VCaP (cell line): ENCODE data around the gene ROBO2.

ENCODE experiments used
- H3K27ac ChIP-seq: fragments of 450-650 bp; 2 replicates; pipeline ENCODE4 v1.5.1; 2017
- TF ChIP-seq, protein P1 (sequence below): fragments of 450-650 bp; conservative IDR thresholded peaks from 2 replicates; pipeline ENCODE4 v1.5.1; 2017; ENCODE audit warnings: mild to moderate bottlenecking, moderate library complexity

Gene ROBO2

DNA sequence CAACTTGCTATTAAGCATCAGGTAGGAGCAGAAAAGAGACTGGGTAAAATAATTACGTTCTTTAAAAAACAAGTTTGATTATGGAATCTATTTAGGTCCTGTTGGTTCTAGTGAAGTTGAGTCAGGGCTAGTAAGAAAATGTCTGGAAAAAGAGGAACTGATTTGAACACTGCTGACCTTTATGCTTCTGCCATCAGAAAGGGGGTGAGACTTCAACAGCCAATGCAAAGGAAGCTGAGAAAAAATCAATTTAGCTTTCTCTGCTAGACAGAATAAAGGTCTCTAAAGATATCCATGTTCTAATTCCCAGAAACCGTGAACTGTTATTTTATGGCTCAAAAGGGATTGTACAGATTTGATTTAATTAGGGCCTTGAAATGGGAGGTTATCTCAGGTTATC lies 157.5 kb downstream of the ROBO2 start:
- TF ChIP-seq, protein P1, sequence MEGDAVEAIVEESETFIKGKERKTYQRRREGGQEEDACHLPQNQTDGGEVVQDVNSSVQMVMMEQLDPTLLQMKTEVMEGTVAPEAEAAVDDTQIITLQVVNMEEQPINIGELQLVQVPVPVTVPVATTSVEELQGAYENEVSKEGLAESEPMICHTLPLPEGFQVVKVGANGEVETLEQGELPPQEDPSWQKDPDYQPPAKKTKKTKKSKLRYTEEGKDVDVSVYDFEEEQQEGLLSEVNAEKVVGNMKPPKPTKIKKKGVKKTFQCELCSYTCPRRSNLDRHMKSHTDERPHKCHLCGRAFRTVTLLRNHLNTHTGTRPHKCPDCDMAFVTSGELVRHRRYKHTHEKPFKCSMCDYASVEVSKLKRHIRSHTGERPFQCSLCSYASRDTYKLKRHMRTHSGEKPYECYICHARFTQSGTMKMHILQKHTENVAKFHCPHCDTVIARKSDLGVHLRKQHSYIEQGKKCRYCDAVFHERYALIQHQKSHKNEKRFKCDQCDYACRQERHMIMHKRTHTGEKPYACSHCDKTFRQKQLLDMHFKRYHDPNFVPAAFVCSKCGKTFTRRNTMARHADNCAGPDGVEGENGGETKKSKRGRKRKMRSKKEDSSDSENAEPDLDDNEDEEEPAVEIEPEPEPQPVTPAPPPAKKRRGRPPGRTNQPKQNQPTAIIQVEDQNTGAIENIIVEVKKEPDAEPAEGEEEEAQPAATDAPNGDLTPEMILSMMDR: no peak
- no peak overlapping the region for H3K27ac ChIP-seq

DNA sequence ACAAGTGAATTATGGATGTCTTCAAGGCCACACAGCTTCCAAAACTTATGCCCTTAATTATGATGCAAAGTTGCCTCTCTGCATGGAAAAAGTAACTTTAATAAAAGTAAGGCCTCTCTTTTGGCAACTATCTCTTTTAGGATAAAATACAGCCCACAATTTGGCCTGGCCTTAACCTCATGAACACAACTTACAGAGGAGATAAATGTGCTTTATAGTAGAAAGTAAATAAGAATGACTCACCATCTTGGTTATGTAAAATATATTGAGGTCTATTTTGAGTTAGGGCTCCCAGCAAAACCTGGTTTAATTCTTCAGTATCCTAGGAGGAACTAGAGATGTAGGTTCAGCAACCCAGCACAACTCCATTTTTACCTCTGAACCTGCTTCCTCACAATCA lies 164.0 kb downstream of the ROBO2 start:
- no peak overlapping the region for H3K27ac ChIP-seq
- TF ChIP-seq, protein P1: no peak

DNA sequence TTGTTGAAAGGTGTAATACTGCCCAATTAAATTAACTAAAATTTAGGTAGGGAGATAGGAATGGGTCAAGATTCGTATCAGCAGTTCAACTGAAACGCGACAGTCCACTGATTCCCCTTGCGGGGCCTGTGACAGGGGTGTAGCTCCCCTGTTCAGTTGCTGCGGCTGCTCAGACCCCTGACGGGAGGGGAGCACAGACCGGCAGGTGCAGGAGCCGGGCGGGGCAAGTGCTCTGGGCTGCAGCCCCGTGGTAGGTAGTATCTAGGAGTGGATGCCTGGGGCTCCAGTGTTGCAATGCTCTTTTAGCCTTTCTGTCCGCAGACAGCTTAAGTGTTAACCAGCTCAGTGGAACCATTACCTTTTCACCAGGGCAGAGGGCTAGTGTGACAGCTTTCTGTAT lies 164.9 kb downstream of the ROBO2 start:
- TF ChIP-seq, protein P1: no peak
- no peak overlapping the region for H3K27ac ChIP-seq

DNA sequence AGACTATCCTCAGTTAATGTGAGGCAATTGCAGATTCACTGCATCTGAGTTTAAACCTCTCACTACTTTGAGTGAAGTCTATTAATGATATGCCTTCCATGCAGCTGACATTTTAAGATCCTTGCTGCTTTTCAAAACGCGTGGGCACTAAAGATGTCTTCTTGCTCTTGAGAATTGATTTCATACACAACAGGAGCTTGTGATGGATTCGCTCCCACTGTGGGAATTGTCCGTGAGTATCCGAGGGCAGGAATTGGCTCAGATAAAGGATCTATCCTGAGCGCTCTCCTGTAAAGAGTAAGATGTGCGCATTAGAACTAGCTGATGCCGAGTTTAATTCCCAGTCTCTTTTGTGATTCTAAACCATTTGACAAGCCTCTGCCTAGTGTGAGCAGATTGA lies 167.9 kb downstream of the ROBO2 start:
- H3K27ac ChIP-seq: no peak overlapping the region

DNA sequence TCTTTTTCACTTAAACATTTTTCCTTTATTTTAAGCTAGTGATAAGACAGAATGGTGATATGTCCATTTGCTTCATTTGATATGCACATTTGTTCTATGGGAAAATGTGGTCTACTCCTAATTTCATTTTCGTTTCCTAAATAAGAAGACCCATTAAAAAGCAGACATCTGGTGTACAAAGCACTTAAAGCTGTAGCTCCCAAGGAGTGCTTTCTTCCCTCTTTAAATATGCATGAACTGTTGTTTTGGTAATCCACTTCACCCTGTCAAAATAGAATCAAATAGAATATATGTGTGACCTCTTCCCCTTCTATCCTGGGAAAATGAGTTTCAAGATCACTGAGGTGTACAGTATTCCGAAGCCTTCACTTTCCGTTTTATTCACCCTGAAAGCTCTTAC lies 182.8 kb downstream of the ROBO2 start:
- no peak overlapping the region for H3K27ac ChIP-seq
- TF ChIP-seq, protein P1: no peak

More for the DNA sequence above, 167.9 kb downstream of the ROBO2 start:
- TF ChIP-seq, protein P1: no peak

DNA sequence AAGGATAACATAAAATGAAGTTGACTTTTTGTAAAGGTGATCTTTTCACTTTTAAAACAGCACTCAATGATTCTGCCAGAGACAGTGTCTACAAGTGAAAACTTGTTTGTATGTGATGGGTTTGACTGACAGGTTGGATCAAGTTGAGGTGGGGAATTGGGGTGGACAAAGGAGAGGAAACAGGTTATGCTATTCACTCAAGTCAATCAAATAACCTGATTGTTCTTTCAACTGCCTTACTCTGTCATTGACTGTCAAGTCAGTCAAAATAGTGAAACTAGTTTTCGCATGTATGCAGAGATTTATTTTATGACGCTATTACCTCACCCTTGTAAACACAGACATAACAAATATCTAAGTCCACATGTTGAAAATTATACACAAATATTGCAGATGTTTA lies 187.7 kb downstream of the ROBO2 start:
- no peak overlapping the region for H3K27ac ChIP-seq
- TF ChIP-seq, protein P1: no peak

DNA sequence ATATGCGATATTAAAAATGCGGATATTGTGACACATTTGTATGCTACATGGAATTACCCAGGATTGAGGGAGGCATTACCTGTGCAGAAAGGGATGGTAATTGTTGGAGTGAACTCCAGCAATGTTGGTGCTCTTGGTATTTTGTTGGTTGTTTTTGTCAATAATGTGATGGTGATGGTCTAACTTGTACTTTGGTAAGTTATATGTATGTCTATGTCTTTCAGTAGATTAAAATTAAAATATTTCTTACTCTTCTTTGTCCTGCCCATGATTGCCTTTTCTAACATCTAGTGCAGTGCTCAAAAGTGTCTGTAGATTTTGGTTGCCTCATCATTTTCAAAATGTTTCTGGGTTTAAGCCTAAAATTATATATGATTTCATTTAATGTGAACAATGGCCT lies 192.7 kb downstream of the ROBO2 start:
- H3K27ac ChIP-seq: no peak overlapping the region
- TF ChIP-seq, protein P1: no peak

DNA sequence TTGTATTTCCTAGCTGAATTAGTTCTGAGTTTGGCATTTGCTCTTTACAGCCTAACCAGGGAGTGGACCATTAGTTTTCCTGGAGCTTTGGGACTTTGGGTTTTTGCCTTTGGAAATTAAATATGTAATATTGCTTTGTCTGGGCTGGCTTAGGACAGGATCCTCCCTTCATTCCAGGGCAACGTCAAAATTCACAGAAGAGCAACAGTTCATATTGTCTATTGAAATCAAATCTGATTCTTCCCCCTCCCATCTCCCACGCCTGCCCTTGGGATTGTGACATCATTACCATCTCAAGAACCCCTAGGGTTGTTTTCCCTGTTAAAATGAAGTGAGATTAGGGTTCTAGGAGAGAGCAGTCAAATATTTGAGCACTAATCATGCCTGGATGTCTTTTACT lies 194.1 kb downstream of the ROBO2 start:
- H3K27ac ChIP-seq: no peak overlapping the region
- TF ChIP-seq, protein P1: no peak
